T-cell (primary cell): ENCODE measurements around the gene PLPP4. TPM values are rescaled to one million over a fixed set of nuclear protein-coding genes. Genes with fewer than 3 reads are reported as not detected.

Experiments used
- ATAC-seq, 4 experiments: fragments of 200-7000 bp in 3 of 4; fragments of 150-1000 bp in 1 of 4; cut with Tn5 transposase; replicated peaks in 1 of 4; 1 replicate in 3 of 4; 2 replicates in 1 of 4; pipeline ENCODE4 v1.10.0; 2021; ENCODE audit warnings: moderate library complexity in 3 of 4, mild to moderate bottlenecking in 2 of 4, moderate number of reproducible peaks in 1 of 4
- CTCF ChIA-PET, 2 donors: fragments of 300-600 bp; sonication (Branson Sonifier 250); formaldehyde crosslinking; loops; one replicate each; lab custom pipeline; 2022; ENCODE audit warnings: antibody characterized with exemption in 2 of 2; lab: Charles Lee
- POLR2A ChIA-PET, 2 donors: fragments of 300-600 bp; sonication (Branson Sonifier 250); formaldehyde crosslinking; loops; one replicate each; lab custom pipeline; 2022; ENCODE audit warnings: antibody characterized with exemption in 2 of 2; lab: Charles Lee
- DNase-seq, 35 experiments: peaks; one replicate each; pipeline versions ENCODE4 v3.0.0 to v3.0.0-alpha.2; 2013 to 2023
- H3K27ac ChIP-seq: one replicate; pipeline ENCODE4 v1.5.1; 2013; ENCODE audit warnings: low read length
- H3K27me3 ChIP-seq, 2 experiments: replicated peaks in 1 of 2; 1 replicate in 1 of 2; 2 replicates in 1 of 2; pipeline versions ENCODE4 v1.6.1 to v1.7.0; 2013; ENCODE audit warnings: low read length in 1 of 2, mixed read lengths in 1 of 2; ENCODE audit not compliant: control insufficient read depth in 2 of 2, insufficient read depth in 2 of 2; ENCODE audit errors: extremely low read depth in 1 of 2
- H3K36me3 ChIP-seq, 2 donors: 1 replicate in 1 of 2; 2 replicates in 1 of 2; pipeline versions ENCODE4 v1.6.1 to v1.7.0; 2013; ENCODE audit warnings: low read length in 1 of 2; ENCODE audit not compliant: control insufficient read depth in 2 of 2, insufficient read depth in 1 of 2; ENCODE audit errors: extremely low read depth in 1 of 2
- H3K4me1 ChIP-seq, 2 experiments: 1 replicate in 1 of 2; 2 replicates in 1 of 2; pipeline versions ENCODE4 v1.6.1 to v1.7.0; 2013; ENCODE audit warnings: low read length in 2 of 2, mixed read lengths in 1 of 2; ENCODE audit not compliant: insufficient read depth in 2 of 2, control insufficient read depth in 1 of 2; ENCODE audit errors: extremely low read depth in 1 of 2
- H3K4me3 ChIP-seq, 2 donors: 1 replicate in 1 of 2; 2 replicates in 1 of 2; pipeline versions ENCODE4 v1.5.1 to v1.7.0; 2013; ENCODE audit warnings: mild to moderate bottlenecking in 2 of 2, low read length in 1 of 2, moderate library complexity in 1 of 2; ENCODE audit not compliant: control insufficient read depth in 1 of 2; ENCODE audit errors: extremely low read depth in 1 of 2
- H3K9me3 ChIP-seq: 2 replicates; pipeline ENCODE4 v1.7.0; 2013
- H3K27ac Mint-ChIP-seq, 2 donors: one replicate each; pipeline ENCODE4 v1.8.0; 2020 to 2021; ENCODE audit warnings: mild to moderate bottlenecking in 2 of 2, mixed read lengths in 2 of 2
- H3K27me3 Mint-ChIP-seq, 2 donors: one replicate each; pipeline ENCODE4 v1.8.0; 2021 to 2022; ENCODE audit warnings: mixed read lengths in 2 of 2
- H3K36me3 Mint-ChIP-seq: one replicate; pipeline ENCODE4 v1.8.0; 2021; ENCODE audit warnings: mixed read lengths
- H3K4me1 Mint-ChIP-seq, 3 donors: one replicate each; pipeline ENCODE4 v1.8.0; 2020 to 2022; ENCODE audit warnings: mixed read lengths in 3 of 3, mild to moderate bottlenecking in 1 of 3
- H3K4me3 Mint-ChIP-seq, 3 donors: one replicate each; pipeline ENCODE4 v1.8.0; 2020 to 2022; ENCODE audit warnings: mild to moderate bottlenecking in 3 of 3, mixed read lengths in 3 of 3, moderate library complexity in 3 of 3
- H3K9me3 Mint-ChIP-seq, 3 donors: one replicate each; pipeline ENCODE4 v1.8.0; 2020 to 2022; ENCODE audit warnings: mixed read lengths in 3 of 3
- WGBS: methylation state at CpG from one replicate; pipeline ENCODE4 v1.1.5; 2013; ENCODE audit warnings: missing lambda C conversion rate; ENCODE audit not compliant: insufficient coverage; 5-methylcytosine and 5-hydroxymethylcytosine counted together
- total RNA-seq, 35 experiments: library from RNA in 6 of 35; stranded (reverse) in 6 of 35; fragments of 120-200 nt in 1 of 35; gene quantifications; one replicate each; pipeline versions ENCODE4 v1.2.1 to v1.2.4 and lab custom pipeline; 2013 to 2026

PLPP4 gene
- total RNA-seq, 5 donors from 2014 or later (not counting 1 experiment from before 2014, with no cell fraction given) = not detected

- Histone ChIP-seq H3K4me1 (no peaks in the 10 kb centered on the region), H3K27ac (no peak overlapping the region), H3K9me3 (no peaks in the 10 kb centered on the region), H3K27me3 (peaks cover 0 to 9% of the 10 kb centered on the region in 2 experiments), H3K36me3 (no peaks in the 10 kb centered on the region), H3K4me3 (no peak overlapping the region)
- ATAC-seq = no peak
- WGBS = no CpG with 5 or more reads among the region's 2 CpGs
- POLR2A ChIA-PET = no interaction called here
- Mint-ChIP-seq H3K4me3 (no peak overlapping the region), H3K27ac (no peak overlapping the region), H3K36me3 (no peaks in the 10 kb centered on the region), H3K27me3 (no peaks in the 10 kb centered on the region), H3K4me1 (peaks cover 0 to 2% (median 0%) of the 10 kb centered on the region in 3 donors), H3K9me3 (no peaks in the 10 kb centered on the region)
- no peak for DNase-seq
- CTCF ChIA-PET = no interaction called here
These were observed 145.0 kb downstream of the PLPP4 start for GRCh38 chr10:120601999-120602398.

- no peak overlapping the region for H3K4me3 Mint-ChIP-seq
- H3K9me3 Mint-ChIP-seq = peaks cover 0 to 3% (median 0%) of the 10 kb centered on the region in 3 donors
- DNase-seq (no peak), ATAC-seq (no peak)
- H3K36me3 Mint-ChIP-seq = no peaks in the 10 kb centered on the region
- Histone ChIP-seq H3K36me3 (no peaks in the 10 kb centered on the region), H3K9me3 (no peaks in the 10 kb centered on the region), H3K27ac (no peak overlapping the region), H3K27me3 (peaks cover 0 to 7% of the 10 kb centered on the region in 2 experiments), H3K4me1 (no peaks in the 10 kb centered on the region), H3K4me3 (no peak overlapping the region)
- POLR2A ChIA-PET = no interaction called here
- H3K4me1 Mint-ChIP-seq = peaks cover 0 to 2% (median 0%) of the 10 kb centered on the region in 3 donors
- WGBS = no CpG with 5 or more reads among the region's 3 CpGs
- CTCF ChIA-PET = no interaction called here
- H3K27ac Mint-ChIP-seq = no peak overlapping the region
- no peaks in the 10 kb centered on the region for H3K27me3 Mint-ChIP-seq
These were observed 148.4 kb downstream of the PLPP4 start for GRCh38 chr10:120605410-120605809.

GRCh38 chr10:120606051-120606764 is 149.2 kb downstream of the PLPP4 start:
- no CpG with 5 or more reads among the region's 5 CpGs for WGBS
- Histone ChIP-seq H3K27ac (no peak overlapping the region), H3K4me1 (no peaks in the 10 kb centered on the region), H3K36me3 (no peaks in the 10 kb centered on the region), H3K9me3 (no peaks in the 10 kb centered on the region), H3K27me3 (peaks cover 0 to 4% of the 10 kb centered on the region in 2 experiments), H3K4me3 (no peak overlapping the region)
- Mint-ChIP-seq H3K9me3 (peaks cover 0 to 3% (median 0%) of the 10 kb centered on the region in 3 donors), H3K4me3 (no peak overlapping the region), H3K27ac (no peak overlapping the region), H3K27me3 (no peaks in the 10 kb centered on the region), H3K4me1 (peaks cover 0 to 2% (median 0%) of the 10 kb centered on the region in 3 donors), H3K36me3 (no peaks in the 10 kb centered on the region)
- CTCF ChIA-PET = interaction anchor here in 1 of 2 donors (0.6 kb wide), 1 partner anchor 17 kb away, joined by 3 read pairs; no protein-coding TSS in a partner anchor
- DNase-seq (no peak), ATAC-seq (no peak)
- POLR2A ChIA-PET = interaction anchor here in 1 of 2 donors (0.6 kb wide), 1 partner anchor 17 kb away, joined by 3 read pairs; no protein-coding TSS in a partner anchor

GRCh38 chr10:120607016-120607709 is 150.1 kb downstream of the PLPP4 start:
- no peaks in the 10 kb centered on the region for H3K9me3 ChIP-seq
- Mint-ChIP-seq H3K4me1 (no peaks in the 10 kb centered on the region), H3K27me3 (no peaks in the 10 kb centered on the region), H3K4me3 (no peak overlapping the region), H3K27ac (no peak overlapping the region), H3K36me3 (no peaks in the 10 kb centered on the region), H3K9me3 (peaks cover 0 to 3% (median 0%) of the 10 kb centered on the region in 3 donors)
- H3K27ac ChIP-seq = no peak overlapping the region
- DNase-seq (no peak), ATAC-seq (no peak)
- WGBS = no CpG with 5 or more reads among the region's 2 CpGs
- peaks cover 0 to 4% of the 10 kb centered on the region in 2 experiments for H3K27me3 ChIP-seq
- no peak overlapping the region for H3K4me3 ChIP-seq
- CTCF ChIA-PET = no interaction called here
- H3K36me3 ChIP-seq = no peaks in the 10 kb centered on the region
- no peaks in the 10 kb centered on the region for H3K4me1 ChIP-seq
- POLR2A ChIA-PET = no interaction called here

GRCh38 chr10:120607710-120608703 is 151.0 kb downstream of the PLPP4 start:
- H3K27ac Mint-ChIP-seq = no peak overlapping the region

GRCh38 chr10:120609006-120609405 is 152.0 kb downstream of the PLPP4 start:
- H3K4me1 ChIP-seq = no peaks in the 10 kb centered on the region
- ChIA-PET CTCF (no interaction called here), POLR2A (no interaction called here)
- H3K27ac ChIP-seq = no peak overlapping the region
- no peak for DNase-seq
- 80% methylated on average over 2 of the region's 5 CpGs for WGBS
- no peak for ATAC-seq
- no peaks in the 10 kb centered on the region for H3K36me3 Mint-ChIP-seq
- no peaks in the 10 kb centered on the region for H3K27me3 Mint-ChIP-seq
- H3K27me3 ChIP-seq = peaks cover 0 to 4% of the 10 kb centered on the region in 2 experiments
- no peak overlapping the region for H3K4me3 ChIP-seq
- H3K4me1 Mint-ChIP-seq = no peaks in the 10 kb centered on the region
- no peak overlapping the region for H3K4me3 Mint-ChIP-seq
- H3K36me3 ChIP-seq = no peaks in the 10 kb centered on the region
- no peaks in the 10 kb centered on the region for H3K9me3 ChIP-seq
- peaks cover 0 to 7% (median 0%) of the 10 kb centered on the region in 3 donors for H3K9me3 Mint-ChIP-seq
- H3K27ac Mint-ChIP-seq = no peak overlapping the region

More at GRCh38 chr10:120607710-120608703, 151.0 kb downstream of the PLPP4 start:
- Mint-ChIP-seq H3K4me3 (no peak overlapping the region), H3K36me3 (no peaks in the 10 kb centered on the region), H3K27me3 (no peaks in the 10 kb centered on the region), H3K4me1 (no peaks in the 10 kb centered on the region), H3K9me3 (peaks cover 0 to 3% (median 0%) of the 10 kb centered on the region in 3 donors)
- Histone ChIP-seq H3K4me3 (no peak overlapping the region), H3K36me3 (no peaks in the 10 kb centered on the region), H3K9me3 (no peaks in the 10 kb centered on the region), H3K27ac (no peak overlapping the region), H3K4me1 (no peaks in the 10 kb centered on the region), H3K27me3 (peaks cover 0 to 4% of the 10 kb centered on the region in 2 experiments)
- DNase-seq (no peak), ATAC-seq (no peak)
- POLR2A ChIA-PET = no interaction called here
- CTCF ChIA-PET = no interaction called here
- 33% methylated on average over 1 of the region's 5 CpGs for WGBS
